Measurements from ENCODE around the gene TTYH1. TPM values are rescaled to one million over a fixed set of nuclear protein-coding genes. Genes with fewer than 3 reads are reported as not detected.

TTYH1 gene
- total and polyA plus RNA-seq, 2 of the 4 experiments (the other 2 are of a cell fraction) = not detected

- H3K9me1 ChIP-seq (ENCODE audit: insufficient read depth, low read length) = peaks cover 4% of the 10 kb centered on the region; the same call in 1 of the 2 replicates
- peak overlapping the region; percentile 53 for H2BK5ac ChIP-seq (ENCODE audit: low read depth, low read length, poor library complexity, severe bottlenecking)
- H2AK5ac ChIP-seq (ENCODE audit: low read depth, low read length) = peak overlapping the region; percentile 90
- H3K36me3 ChIP-seq (ENCODE audit: control insufficient read depth, insufficient read depth, low read length) = no peaks in the 10 kb centered on the region; the same call in 1 of the 2 replicates
- H4K8ac ChIP-seq (ENCODE audit: low read depth in 2 of 2, low read length in 2 of 2) = peak overlapping the region; percentile 68 to 96; a peak in 3 of 4 replicates
- in situ Hi-C loops (cut with MboI; ENCODE audit: low sequenced_read_pairs) (loop anchor here (25.0 kb wide), 4 partner anchors 362 to 1663 kb away; partner anchors contain the start of genes NAT14, NDUFA3, OSCAR and PRPF31), dilution Hi-C loops (cut with HindIII; ENCODE audit: low sequenced_read_pairs, unreplicated experiment) (no loop called here), intact Hi-C loops (cut with micrococcal nuclease) (loop anchor here (10.0 kb wide), 1 partner anchor 591 kb away; the partner anchor contains the start of gene RDH13)
- peak overlapping the region; percentile 53 for H2BK120ac ChIP-seq (ENCODE audit: low read depth, low read length)
- no TSS peak for BruUV-seq (replicated peaks)
- peak overlapping the region; percentile 34; the same call in 1 of the 2 replicates for H3K23ac ChIP-seq (ENCODE audit: low read depth, low read length)
- H2AK9ac ChIP-seq (replicated peaks; ENCODE audit: low read depth, low read length, poor library complexity) = peak overlapping the region; percentile 94
- POLR2A ChIA-PET (ENCODE audit: unreplicated experiment) = interaction anchor here (1.4 kb wide), 1 partner anchor 25 kb away, joined by 3 read pairs; the partner anchor contains the start of gene LENG8
- H3K4me2 ChIP-seq (ENCODE audit: low read depth, low read length) = peak overlapping the region; percentile 94
- CTCF ChIA-PET = interaction anchor here (1.4 kb wide), 1 partner anchor 8 kb away, joined by 4 read pairs; no protein-coding TSS in a partner anchor
- H4K5ac ChIP-seq (ENCODE audit: low read depth, low read length) = peak overlapping the region; percentile 68
- peak overlapping the region; percentile 83 for H3K4ac ChIP-seq (ENCODE audit: low read depth, low read length)
- ATAC-seq (ENCODE audit: low read depth) (no peak), DNase-seq (no peak)
- peak overlapping the region; percentile 78; the same call in 1 of the 2 replicates for H3K9ac ChIP-seq (ENCODE audit: low read depth, low read length)
- H3K14ac ChIP-seq (replicated peaks; ENCODE audit: low read depth, low read length) = peak overlapping the region; percentile 41
- peak overlapping the region; percentile 86 for H3K27ac ChIP-seq (ENCODE audit: insufficient read depth, low read length)
- no peak overlapping the region for H3K4me3 ChIP-seq (ENCODE audit: insufficient read depth, low read depth, low read length)
- WGBS, 2 experiments (ENCODE audit: extremely low coverage in 2 of 2, insufficient read length in 1 of 2) = no CpG with 5 or more reads among the region's 6 CpGs
- peaks cover 12% of the 10 kb centered on the region for H3K4me1 ChIP-seq (ENCODE audit: control insufficient read depth, insufficient read depth, low read length)
- H2AFZ ChIP-seq (replicated peaks; ENCODE audit: low read length, poor library complexity) = peak overlapping the region; percentile 88
- no peaks in the 10 kb centered on the region for H3K9me3 ChIP-seq (ENCODE audit: control insufficient read depth, insufficient read depth, low read length)
- H3K79me1 ChIP-seq (ENCODE audit: low read depth in 1 of 2, low read length in 2 of 2) = peaks cover 0 to 7% of the 10 kb centered on the region in 2 experiments; a peak in 1 of 4 replicates
- peak overlapping the region; percentile 70; the same call in 1 of the 3 replicates for H2BK15ac ChIP-seq (ENCODE audit: low read depth, low read length)
- peak overlapping the region; percentile 54; the same call in 1 of the 2 replicates for H3K18ac ChIP-seq (ENCODE audit: low read depth, low read length)
- H3K56ac ChIP-seq (ENCODE audit: extremely low read depth, insufficient read depth, low read length) = no peak overlapping the region
- 0 out of 2 replicates have a peak, but pooled peaks cover 2% of the 10 kb centered on the region for H3K27me3 ChIP-seq (ENCODE audit: control insufficient read depth, insufficient read depth, low read length)
- peak overlapping the region; percentile 38 for H4K91ac ChIP-seq (ENCODE audit: insufficient read depth, low read depth, low read length)
- no peaks in the 10 kb centered on the region for H4K20me1 ChIP-seq (ENCODE audit: insufficient read depth, low read length)
- H2BK20ac ChIP-seq (ENCODE audit: low read depth, low read length) = peak overlapping the region; percentile 12; the same call in 1 of the 2 replicates
- TF ChIP-seq FOS (IDR thresholded peaks at IDR 0.05; ENCODE audit: low read depth, low read length) (no peak), MAFK (IDR thresholded peaks at IDR 0.05; ENCODE audit: low read depth, low read length) (no peak), MXI1 (IDR thresholded peaks at IDR 0.05; ENCODE audit: borderline replicate concordance, low read depth, low read length) (no peak), BHLHE40 (IDR thresholded peaks at IDR 0.05; ENCODE audit: low read depth, low read length) (no peak), RAD21 (IDR thresholded peaks at IDR 0.05; ENCODE audit: low read length) (no peak), SMC3 (IDR thresholded peaks at IDR 0.05; ENCODE audit: low read depth, low read length) (no peak), MAZ (IDR thresholded peaks at IDR 0.05; ENCODE audit: borderline replicate concordance, low read depth, low read length) (no peak), USF2 (IDR thresholded peaks at IDR 0.05; ENCODE audit: low read depth, low read length) (no peak), RCOR1 (IDR thresholded peaks at IDR 0.05; ENCODE audit: insufficient replicate concordance, low read length) (no peak), CEBPB (IDR thresholded peaks at IDR 0.05; ENCODE audit: low read depth, low read length) (no peak), CHD1 (IDR thresholded peaks at IDR 0.05; ENCODE audit: low read depth, low read length) (no peak), CTCF (conservative IDR thresholded peaks at IDR 0.05; ENCODE audit: low read depth, low read length) (no peak), ELK1 (IDR thresholded peaks at IDR 0.05; ENCODE audit: borderline replicate concordance, low read depth, low read length) (no peak), POLR2A (IDR thresholded peaks at IDR 0.05; ENCODE audit: low read depth, low read length) (no peak), NFE2L2 (IDR thresholded peaks at IDR 0.05; ENCODE audit: low read depth, low read length) (no peak)
These were observed 58.7 kb downstream of the TTYH1 start for GRCh38 chr19:54473892-54474372.

Measured in IMR-90 (cell line).